ENCODE results near the gene GOLGA6D.
A peak's percentile ranks its signal among the peaks of the same experiment; 100 is the strongest.
"Not testable (repeated sequence)": the region's sequence is repeated elsewhere in the genome, so short reads cannot be mapped to it uniquely, and the experiment has no call there.

GOLGA6D gene

GRCh38 chr15:75328493-75329314 lies 46.1 kb downstream of the GOLGA6D start:
- DNase-seq (ENCODE audit: low read depth in 1 of 2, low spot score in 1 of 2): no peak

- DNase-seq (ENCODE audit: low read depth in 1 of 2, low spot score in 1 of 2): no peak
Observed at GRCh38 chr15:75329571-75329970, 46.9 kb downstream of the GOLGA6D start.

- DNase-seq (ENCODE audit: low read depth in 1 of 2, low spot score in 1 of 2): not testable (repeated sequence)
Observed at GRCh38 chr15:75332093-75332492, 49.5 kb downstream of the GOLGA6D start.

GRCh38 chr15:75333654-75334419 lies 51.2 kb downstream of the GOLGA6D start:
- DNase-seq (ENCODE audit: low read depth in 1 of 2, low spot score in 1 of 2): not testable (repeated sequence)

GRCh38 chr15:75335313-75335704 lies 52.7 kb downstream of the GOLGA6D start:
- DNase-seq (ENCODE audit: low read depth in 1 of 2, low spot score in 1 of 2): no peak

GRCh38 chr15:75335705-75336355 lies 53.2 kb downstream of the GOLGA6D start, which contains the start of gene COMMD4:
Gene COMMD4, plus strand, starts transcription at chr15:75336063. Its CDS starts 27 bp downstream, at chr15:75336090.
- DNase-seq (ENCODE audit: low read depth in 1 of 2, low spot score in 1 of 2): peak; percentile 37 to 66

- no peak for DNase-seq (ENCODE audit: low read depth in 1 of 2, low spot score in 1 of 2)
Observed at GRCh38 chr15:75338661-75339240, 56.1 kb downstream of the GOLGA6D start.

GRCh38 chr15:75339531-75340240 lies 57.1 kb downstream of the GOLGA6D start:
- no peak for DNase-seq (ENCODE audit: low read depth in 1 of 2, low spot score in 1 of 2)

- DNase-seq (ENCODE audit: low read depth in 1 of 2, low spot score in 1 of 2): no peak
Observed at GRCh38 chr15:75342221-75342620, 59.6 kb downstream of the GOLGA6D start.

GRCh38 chr15:75343953-75344352 lies 61.3 kb downstream of the GOLGA6D start:
- not testable (repeated sequence) for DNase-seq (ENCODE audit: low read depth in 1 of 2, low spot score in 1 of 2)

Data from activated T-helper 1 cell treated with anti-CD3 and anti-CD28 coated beads, Interleukin-2, amount 50 U/mL, for 16 hours (primary cell).